ENCODE results near the gene PTK7.

The PTK7 gene

DNA sequence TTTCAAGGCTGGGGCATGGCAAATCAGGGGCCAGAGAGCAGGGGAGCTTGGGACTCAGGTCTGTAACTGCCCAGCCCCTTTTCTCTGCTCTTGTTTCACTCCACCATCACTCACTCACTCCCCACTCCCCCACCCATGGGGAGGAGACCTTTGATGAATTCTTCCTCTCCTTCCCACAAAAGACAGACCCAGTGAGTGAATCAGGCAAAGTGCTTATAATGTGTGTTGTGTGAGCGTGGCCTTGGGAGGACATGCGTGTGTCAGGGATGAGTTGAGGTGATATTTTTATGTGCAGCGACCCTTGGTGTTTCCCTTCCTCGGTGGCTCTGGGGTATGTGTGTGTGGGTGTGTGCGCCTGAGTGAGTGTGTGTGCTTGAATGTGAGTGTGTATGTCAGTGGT, 104.9 kb downstream of the PTK7 start:
- DNase-seq (ENCODE audit: low spot score), result no peak

DNA sequence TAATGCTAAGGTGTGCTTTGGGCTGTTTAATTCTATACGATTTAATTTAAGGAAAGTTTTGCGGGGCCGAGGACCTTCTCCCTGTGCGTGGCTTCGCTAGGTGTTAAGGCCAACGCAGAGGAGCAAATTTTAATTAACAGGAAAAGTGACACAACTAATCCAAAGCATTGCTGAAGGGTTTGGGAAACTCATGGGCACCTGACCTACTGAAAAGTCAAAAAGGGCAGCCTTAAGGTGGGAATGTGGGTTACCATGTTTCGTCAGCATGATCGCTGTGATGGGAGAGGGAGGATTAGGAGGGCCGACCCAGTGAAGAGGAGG, 105.5 kb downstream of the PTK7 start:
- DNase-seq (ENCODE audit: low spot score), result no peak

DNA sequence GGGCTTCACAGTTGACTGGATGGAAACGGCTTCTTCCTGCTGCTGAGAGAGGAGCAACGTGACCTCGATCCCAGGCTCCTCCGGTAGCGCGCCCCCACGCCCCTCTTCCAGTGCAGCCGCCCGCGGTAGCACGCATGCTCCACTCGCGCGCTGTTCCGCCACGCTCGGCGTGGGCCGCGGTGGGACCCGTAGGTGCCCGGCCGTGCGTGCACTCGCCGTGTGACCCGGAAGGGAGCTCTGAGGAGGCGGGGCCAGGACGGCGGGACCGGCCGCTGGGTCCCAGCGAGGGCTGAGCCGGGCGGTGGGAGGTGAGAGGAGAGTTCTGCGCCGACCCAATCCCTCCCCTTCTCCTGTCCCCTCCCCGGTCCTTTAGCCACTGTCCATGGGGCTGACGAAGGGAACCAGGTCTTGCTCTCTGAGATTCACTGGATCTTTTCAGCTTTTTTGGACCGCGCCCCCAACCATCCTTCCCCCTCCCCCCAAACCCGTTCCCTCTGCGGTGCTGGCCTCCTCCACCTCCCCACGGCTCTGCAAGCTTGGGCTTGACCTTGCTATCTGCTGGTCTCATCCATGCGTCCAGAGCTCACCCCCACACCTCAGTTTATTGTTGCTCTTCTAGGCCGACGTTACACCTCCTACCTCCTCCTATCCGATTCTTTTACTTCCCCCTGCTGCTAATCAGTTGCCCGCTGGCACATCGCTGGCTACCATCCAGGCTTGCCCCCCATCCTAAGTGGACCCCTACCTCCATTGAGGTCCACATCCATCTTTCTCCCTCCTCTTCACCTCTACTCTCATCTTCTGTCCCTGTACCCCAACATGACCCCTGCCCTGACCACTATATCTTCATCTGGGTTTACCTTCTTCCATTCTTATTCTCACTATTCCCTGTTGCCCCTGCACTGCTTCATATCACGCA, 106.1 kb downstream of the PTK7 start, which contains the start of gene CUL9:
Gene CUL9, plus strand, starts transcription at position 255 of the 919 bp plus-strand sequence. CDS start 2,115 bp downstream, outside the sequence.
- peak; percentile 56 for DNase-seq (ENCODE audit: low spot score)

DNA sequence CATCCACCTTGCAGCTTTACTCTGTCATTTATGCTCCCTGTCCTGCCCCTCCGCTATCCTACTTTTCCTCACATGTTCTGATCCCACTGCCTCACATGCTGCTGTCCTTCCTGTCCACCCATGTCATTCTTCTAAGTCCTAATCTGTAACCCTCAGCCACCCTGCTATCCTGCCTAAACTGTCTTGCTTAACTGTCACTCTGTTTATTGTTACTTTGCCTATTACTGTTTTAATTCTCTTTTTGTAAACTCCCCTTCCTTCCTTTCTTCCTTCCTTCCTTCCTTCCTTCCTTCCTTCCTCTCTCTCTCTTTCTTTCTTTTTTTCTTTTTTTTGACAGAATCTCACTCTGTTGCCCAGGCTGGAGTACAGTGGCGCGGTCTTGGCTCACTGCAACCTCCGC, 107.3 kb downstream of the PTK7 start:
- DNase-seq (ENCODE audit: low spot score), result no peak

DNA sequence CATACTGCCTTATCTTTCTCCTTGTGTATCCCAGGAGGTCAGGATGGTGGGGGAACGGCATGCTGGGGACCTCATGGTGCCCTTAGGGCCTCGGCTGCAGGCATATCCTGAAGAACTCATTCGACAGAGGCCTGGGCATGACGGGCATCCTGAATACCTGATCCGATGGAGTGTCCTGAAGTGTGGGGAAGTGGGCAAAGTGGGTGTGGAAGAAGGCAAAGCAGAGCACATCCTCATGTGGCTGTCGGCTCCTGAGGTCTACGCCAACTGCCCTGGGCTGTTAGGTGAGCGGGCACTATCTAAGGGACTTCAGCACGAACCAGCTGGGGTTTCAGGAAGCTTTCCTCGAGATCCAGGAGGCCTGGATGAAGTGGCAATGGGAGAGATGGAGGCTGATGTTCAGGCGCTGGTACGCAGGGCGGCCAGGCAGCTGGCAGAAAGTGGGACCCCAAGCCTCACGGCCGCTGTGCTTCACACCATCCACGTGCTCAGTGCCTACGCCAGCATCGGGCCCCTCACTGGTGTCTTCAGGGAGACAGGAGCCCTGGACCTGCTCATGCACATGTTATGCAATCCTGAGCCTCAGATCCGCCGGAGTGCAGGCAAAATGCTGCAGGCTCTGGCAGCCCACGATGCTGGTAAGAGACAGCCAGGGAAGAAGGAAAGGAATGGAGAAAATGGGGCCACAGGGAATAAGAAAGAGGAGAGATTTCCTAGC, 108.3 kb downstream of the PTK7 start:
- no peak for DNase-seq (ENCODE audit: low spot score)

DNA sequence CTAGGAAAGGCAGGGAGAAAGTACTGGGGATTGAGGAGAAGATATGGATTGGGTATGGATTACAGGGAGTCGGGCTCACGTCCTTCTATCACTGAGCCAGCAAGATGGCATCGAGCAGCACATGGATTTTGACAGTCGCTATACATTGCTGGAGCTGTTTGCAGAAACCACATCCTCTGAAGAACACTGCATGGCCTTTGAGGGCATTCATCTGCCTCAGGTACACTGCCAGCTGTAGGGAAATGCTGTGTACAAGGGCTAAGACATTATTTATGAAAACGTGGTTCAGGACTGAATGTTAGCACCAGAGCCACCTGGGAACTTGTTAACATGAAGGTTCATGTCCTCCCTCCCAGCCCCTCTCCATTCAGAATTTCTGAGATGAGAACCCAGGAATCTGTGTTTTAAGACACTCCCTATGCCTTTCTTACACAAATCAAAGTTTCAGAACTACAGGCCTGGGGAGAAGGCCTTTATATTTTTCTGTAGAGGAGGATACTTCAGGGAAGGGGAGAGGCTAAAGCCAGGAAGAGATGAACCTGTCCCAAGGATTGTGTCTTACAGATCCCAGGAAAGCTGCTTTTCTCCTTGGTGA, 109.4 kb downstream of the PTK7 start:
- no peak for DNase-seq (ENCODE audit: low spot score)

DNA sequence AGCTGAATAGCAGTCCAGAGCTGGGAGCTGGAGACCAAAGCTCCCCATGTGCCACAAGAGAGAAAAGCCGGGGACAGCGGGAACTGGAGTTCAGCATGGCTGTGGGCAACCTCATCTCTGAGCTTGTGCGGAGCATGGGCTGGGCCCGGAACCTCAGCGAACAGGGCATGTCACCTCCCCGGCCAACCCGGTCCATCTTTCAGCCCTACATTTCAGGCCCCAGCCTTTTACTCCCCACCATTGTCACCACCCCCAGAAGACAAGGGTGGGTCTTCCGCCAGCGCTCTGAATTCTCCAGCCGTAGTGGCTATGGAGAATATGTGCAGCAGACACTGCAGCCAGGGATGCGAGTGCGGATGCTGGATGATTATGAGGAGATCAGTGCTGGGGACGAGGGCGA, 109.9 kb downstream of the PTK7 start:
- no peak for DNase-seq (ENCODE audit: low spot score)

DNA sequence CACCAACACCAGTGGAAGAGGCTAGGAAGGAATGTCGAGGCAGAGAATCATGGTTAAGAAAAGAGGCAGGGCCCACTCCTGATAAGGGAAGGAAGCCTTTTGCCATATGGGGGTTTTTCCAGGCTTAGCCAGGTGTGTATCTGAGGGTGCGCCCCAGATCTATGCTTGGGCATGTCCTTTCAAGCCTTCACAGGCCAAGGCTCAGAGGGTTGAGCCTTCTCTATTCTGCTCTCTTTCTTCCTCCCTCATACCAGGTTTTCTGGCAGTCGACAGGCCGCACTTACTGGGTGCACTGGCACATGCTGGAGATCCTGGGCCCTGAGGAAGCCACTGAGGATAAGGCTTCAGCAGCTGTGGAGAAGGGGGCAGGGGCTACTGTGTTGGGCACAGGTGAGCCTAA, 110.6 kb downstream of the PTK7 start:
- no peak for DNase-seq (ENCODE audit: low spot score)

DNA sequence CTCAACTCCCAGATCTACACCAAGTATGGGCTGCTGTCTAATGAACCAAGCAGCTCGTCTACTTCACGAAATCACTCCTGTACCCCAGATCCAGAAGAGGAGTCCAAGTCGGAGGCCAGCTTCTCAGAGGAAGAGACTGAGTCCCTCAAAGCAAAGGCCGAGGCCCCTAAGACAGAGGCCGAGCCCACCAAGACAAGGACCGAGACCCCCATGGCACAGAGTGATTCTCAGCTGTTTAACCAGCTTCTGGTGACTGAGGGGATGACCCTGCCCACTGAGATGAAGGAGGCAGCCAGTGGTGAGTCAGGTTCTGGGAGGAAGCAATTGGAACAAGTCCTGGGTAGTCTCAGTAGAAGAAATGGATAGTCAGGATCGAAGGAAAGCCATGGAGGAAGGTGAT, 111.7 kb downstream of the PTK7 start:
- DNase-seq (ENCODE audit: low spot score), result no peak

DNA sequence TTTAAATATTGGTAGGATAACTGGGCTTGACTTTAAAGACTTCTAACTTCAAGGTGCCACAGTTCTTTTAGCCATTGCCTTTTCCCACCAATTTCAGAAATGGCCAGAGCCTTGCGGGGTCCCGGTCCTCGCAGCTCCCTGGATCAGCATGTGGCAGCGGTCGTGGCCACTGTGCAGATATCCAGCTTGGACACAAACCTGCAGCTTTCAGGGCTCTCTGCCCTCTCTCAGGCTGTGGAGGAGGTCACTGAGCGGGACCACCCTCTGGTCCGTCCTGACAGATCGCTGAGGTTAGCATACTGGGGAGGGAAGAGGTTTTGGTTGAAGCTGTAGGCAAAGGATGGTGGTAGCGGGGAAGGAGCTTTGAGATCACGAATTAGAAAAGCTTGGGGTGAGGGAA, 112.3 kb downstream of the PTK7 start:
- no peak for DNase-seq (ENCODE audit: low spot score)

DNA sequence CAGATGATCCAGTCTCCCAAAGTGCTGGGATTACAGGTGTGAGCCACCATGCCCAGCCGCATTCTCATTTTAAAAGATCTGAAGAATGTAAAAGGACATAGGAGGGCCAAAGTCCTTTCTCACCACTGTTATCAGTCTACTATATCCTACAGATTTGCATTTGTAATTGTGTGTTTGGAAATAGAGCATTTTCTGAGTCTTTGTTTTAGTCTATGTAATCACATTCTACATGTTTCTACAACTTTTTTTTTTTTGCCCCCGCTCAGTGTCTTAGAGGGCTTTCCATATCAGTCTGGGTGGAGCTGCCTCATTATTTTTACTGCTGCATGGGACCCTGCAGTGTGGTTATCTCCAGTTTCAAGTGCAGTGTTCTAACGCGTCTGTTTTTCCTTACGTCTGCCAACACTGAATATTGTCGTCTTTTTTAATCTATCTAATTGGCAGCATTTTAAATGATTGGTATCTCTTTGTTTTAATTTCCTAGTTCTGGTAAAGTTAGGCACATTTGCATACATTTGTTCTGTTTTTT, 113.7 kb downstream of the PTK7 start:
- DNase-seq (ENCODE audit: low spot score), result no peak

DNA sequence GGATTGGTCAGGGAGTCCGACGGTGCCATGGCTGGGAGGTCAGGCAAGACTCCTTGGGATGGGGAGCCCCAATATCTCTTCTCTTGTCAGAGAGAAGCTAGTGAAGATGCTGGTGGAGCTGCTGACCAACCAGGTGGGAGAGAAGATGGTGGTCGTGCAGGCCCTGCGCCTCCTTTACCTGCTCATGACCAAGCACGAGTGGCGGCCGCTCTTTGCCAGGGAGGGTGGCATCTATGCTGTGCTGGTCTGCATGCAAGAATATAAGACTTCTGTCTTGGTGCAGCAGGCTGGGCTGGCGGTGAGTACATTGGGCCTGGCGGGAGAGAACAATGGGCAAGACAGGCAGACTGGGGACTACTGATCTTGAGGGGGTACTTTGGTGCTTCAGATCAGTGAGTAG, 116.8 kb downstream of the PTK7 start:
- DNase-seq (ENCODE audit: low spot score), result no peak

DNA sequence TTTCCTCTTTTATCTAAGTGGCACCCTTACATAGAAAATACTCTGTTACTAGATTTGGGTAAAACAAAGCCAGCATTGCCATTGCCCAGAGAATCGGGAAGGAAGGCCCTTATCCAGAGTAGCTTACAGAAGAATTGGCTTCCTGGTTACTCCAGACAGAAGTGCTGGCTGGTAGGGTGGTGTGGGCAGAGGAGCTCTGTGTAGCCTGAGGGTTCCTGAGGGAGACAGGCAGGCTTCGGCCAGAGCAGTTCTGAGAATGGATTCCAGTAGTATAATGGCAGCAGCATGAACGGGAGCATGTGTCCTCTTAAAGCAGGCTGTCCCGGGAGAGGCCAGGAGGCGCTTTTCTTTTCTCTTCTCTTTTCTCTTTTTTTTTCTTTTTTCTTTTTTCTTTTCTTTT, 117.8 kb downstream of the PTK7 start:
- no peak for DNase-seq (ENCODE audit: low spot score)

DNA sequence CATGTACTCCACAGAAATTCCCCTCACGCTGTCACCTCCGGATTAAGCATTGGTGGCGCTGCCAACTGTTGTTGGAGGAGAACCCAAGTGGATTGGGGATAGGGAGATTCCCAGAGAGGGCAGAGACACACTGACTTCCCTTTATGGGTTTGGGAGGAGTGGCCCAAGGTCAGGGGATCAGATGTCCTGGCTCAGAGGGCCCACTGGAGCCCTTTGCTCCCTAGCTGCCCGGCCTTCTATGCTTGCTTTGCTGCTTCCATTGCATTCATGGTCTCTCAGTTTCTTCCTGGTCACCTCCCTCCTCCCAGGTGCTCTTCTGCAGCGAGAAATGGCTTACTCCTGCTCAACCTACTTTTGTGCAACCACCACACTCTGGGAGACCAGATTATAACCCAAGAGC, 120.2 kb downstream of the PTK7 start:
- DNase-seq (ENCODE audit: low spot score), result no peak

DNA sequence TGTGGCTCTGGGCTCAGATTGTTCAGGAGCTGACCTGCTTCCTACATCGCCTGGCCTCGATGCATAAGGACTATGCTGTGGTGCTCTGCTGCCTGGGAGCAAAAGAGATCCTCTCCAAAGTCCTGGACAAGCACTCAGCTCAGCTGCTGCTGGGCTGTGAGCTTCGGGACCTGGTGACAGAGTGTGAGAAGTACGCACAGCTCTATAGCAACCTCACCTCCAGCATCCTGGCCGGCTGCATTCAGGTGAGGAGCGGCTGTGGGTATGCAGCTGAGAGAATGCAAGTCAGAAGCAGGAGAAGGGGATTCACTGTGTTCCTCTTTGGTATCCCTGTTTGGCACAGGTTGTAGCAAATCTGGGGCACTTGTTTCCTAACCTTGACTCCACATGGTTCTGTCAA, 123.8 kb downstream of the PTK7 start:
- no peak for DNase-seq (ENCODE audit: low spot score)

DNA sequence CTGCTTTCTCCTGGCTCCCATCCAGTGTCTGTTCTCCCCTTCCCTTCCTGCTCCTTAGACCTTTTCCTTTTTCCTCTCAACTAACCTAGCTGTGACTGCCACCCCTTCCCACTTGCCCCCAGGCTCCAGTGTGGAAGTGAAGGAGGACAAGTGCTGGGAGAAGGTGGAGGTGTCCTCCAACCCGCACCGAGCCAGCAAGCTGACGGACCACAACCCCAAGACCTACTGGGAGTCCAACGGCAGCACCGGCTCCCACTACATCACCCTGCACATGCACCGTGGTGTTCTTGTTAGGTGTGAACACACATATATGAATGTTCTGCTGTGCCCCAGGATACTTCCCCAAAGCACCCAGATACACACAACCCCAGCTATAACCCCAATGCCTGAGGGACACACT, 124.4 kb downstream of the PTK7 start:
- DNase-seq (ENCODE audit: low spot score), result no peak

DNA sequence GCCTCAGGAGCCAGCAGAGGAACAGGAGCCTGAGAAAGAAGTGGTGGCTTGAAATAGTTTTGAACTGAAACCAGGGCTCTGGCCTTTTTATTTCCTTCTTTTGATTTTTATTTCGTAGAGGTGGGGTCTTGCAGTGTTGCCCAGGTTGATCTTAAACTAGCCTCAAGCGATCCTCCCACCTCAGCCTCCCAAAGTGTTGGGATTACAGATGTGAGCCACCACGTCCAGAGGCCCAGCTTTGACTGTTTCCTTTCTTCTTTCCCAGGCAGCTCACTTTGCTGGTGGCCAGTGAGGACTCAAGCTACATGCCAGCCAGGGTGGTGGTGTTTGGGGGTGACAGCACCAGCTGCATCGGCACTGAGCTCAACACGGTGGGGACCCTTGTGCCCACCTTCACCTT, 126.3 kb downstream of the PTK7 start:
- DNase-seq (ENCODE audit: low spot score), result no peak

DNA sequence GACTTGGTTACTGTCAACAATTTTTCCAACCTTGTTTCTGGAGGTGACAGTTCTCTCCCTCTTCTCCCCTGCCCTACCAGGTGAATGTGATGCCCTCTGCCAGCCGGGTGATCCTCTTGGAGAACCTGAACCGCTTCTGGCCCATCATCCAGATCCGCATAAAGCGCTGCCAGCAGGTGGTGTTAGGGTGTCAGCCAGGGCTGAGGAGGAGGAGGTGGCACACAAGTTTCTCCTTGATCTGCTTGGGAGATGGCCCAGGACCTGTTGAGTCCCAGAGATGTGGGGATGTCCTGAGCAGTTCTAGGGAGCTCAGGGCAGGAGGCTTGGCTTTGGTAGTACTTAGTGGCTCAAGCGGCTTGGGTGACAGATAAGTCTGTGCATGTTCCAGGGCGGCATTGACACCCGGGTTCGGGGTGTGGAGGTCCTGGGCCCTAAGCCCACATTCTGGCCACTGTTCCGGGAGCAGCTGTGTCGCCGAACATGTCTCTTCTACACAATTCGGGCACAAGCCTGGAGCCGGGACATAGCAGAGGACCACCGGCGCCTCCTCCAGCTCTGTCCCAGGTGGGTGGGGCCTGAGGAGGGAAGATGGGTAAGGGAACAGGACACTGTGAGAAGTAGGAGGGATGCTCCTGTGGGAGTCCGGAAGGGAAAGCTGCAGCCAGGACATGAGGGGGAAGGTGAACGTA, 127.1 kb downstream of the PTK7 start:
- no peak for DNase-seq (ENCODE audit: low spot score)

DNA sequence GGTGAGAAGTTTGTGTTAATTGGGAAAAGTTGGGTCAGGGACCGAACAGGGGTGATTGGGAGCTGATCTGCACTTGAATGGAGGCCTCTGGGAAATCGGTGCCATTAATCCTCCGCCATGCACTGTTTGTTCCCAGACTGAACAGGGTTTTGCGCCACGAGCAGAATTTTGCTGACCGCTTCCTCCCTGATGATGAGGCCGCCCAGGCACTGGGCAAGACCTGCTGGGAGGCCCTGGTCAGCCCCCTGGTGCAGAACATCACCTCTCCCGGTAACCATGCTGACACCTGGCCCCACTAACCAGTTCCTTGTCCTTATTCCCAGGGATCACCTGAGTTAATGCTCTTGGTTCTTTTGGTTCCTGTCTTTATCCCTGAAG, 127.6 kb downstream of the PTK7 start:
- DNase-seq (ENCODE audit: low spot score), result no peak

DNA sequence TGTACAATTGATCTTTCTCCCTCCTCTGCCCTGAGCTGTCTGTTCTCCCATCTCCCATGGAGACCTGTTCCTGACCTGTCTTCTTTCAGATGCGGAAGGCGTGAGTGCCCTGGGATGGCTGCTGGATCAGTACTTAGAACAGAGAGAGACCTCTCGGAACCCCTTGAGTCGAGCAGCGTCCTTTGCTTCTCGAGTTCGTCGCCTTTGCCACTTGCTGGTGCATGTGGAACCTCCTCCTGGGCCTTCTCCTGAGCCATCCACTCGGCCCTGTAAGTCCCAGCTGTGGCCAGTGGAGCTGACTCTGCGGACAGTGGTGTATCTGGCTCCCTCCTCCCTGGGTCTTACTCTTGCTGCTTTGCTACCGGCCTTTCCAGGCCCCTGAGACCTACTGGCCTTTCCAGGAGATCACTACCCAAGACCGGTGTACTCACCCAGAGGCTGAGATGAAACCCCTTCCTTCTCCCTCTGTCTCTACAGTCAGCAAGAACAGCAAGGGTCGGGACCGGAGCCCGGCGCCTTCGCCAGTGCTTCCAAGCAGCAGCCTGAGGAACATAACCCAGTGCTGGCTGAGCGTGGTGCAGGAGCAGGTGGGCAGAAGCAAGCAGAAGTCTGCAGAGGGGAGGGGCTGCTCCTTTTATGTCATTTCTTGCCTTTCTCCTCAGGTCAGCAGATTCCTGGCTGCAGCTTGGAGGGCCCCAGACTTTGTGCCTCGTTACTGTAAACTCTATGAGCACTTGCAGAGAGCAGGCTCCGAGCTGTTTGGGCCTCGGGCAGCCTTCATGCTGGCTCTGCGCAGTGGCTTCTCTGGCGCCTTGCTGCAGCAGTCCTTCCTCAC, 128.4 kb downstream of the PTK7 start:
- DNase-seq (ENCODE audit: low spot score), result no peak

DNA sequence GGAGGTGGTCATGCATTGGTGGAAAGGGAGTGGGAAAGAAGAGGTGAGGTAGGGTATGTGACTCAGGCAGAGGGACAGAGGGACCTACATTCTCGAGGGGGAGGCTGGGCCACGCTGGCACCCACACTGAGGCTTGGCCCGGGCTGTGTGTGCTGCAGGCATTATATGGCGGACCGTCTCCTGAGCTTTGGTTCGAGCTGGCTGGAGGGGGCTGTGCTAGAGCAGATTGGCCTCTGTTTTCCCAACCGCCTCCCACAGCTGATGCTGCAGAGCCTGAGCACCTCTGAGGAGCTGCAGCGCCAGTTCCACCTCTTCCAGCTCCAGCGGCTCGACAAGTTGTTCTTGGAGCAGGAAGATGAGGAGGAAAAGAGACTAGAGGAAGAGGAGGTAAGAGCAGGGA, 129.7 kb downstream of the PTK7 start:
- DNase-seq (ENCODE audit: low spot score), result no peak
